Lower leg skin (tissue), 3 donors: ENCODE results near the gene PLCB1.

Source experiments
- CTCF ChIP-seq, 3 donors: fragments of 450-650 bp; IDR thresholded peaks; one replicate each; pipeline ENCODE4 v1.5.1; 2016; ENCODE audit warnings: antibody characterized with exemption in 3 of 3, mild to moderate bottlenecking in 3 of 3, moderate library complexity in 2 of 3
- POLR2A ChIP-seq, 2 donors: fragments of 450-650 bp; IDR thresholded peaks; one replicate each; pipeline ENCODE4 v1.6.1; 2016 to 2017; ENCODE audit warnings: antibody characterized with exemption in 2 of 2, mild to moderate bottlenecking in 1 of 2, moderate library complexity in 1 of 2

DNA sequence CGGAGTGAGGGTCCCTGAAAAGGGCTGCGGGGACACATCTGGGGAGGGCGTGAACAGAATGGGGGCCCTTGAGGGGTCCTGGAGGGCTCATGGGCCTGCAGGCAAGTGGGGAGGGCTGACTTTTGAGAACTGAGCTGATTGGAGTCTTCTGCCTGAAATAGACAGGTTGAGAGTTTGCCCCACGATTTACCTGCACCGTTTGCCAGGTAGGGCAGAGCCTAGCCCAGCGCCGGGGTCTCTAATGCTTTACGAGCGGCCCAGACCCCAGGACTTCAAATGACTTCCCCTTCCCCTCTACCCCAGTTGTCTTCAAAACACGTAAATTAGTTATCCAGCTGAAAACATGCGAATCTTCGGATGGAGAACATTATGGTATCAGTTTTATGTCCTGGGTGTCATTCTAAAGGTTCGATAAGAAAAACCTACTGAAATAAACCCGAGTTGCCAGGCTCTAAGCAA is 1.3 kb downstream of the PLCB1 start:
- TF ChIP-seq CTCF (IDR thresholded peaks at IDR 0.05) (no peak), POLR2A (IDR thresholded peaks at IDR 0.05) (no peak)
